Measurements from ENCODE around the gene PRR14L.

The PRR14L gene

DNA sequence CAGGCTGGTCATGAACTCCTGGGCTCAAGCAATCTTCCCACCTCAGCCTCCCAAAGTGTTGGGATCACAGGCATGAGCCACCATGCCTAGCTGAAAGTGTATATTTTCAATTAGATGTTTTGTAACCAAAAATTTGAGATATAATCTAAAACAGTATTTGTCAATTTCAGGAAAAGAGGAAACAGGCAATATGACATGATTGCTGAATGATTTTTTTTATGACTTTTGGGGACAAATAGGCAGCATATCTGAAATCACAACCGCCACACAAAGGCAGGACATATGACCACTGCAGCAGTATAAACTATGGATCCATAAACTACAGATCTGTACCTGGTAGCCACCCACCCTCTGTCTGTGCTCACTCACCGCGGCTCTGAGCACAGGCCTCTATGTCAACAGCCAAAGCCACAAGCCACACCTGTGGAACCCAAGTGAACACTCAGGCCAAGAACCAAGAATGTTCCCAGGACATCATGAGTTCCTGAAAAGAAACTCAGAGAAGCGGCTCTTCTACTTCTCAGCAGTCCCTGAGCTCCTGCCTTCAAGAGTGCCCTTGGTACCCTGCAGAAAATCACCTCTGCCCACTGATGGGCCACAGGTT, 110.4 kb downstream of the PRR14L start:
- DNase-seq (ENCODE audit: low read depth) = no peak

DNA sequence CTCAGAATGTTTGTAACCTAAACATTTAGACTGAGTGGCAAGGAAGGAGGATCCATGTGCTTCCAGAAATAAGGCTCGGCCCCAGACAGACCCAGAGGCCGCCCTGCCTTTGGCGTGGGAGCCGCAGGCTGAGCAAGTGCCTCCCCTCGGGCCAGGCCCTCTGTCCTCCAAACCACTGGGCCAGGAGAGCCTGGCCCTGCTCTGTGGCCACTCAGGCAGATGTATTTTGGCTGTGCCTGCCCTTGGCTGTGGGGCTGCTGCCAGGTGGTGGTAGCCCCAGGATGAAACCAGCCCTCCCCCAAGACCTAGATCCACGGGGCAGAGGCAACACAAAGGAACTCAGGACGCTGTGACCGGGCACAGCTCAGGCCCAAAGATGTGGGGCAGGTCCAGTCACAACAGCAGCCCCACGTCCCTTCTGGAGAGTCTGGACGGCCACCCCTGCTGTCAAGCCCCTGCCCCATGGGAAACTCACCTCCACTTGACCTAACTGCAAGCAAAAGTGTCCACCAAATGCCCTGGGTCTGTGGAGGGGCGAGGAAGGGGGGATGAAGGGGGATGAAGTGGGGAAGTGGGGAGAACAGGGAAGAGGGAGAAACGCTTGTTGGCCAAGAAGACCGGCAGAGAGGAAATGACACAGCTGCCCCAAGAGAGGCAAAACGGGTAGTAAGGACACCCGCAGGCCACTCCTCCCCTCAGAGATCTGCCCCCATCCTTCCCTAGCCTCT, 111.9 kb downstream of the PRR14L start:
- no peak for DNase-seq (ENCODE audit: low read depth)

DNA sequence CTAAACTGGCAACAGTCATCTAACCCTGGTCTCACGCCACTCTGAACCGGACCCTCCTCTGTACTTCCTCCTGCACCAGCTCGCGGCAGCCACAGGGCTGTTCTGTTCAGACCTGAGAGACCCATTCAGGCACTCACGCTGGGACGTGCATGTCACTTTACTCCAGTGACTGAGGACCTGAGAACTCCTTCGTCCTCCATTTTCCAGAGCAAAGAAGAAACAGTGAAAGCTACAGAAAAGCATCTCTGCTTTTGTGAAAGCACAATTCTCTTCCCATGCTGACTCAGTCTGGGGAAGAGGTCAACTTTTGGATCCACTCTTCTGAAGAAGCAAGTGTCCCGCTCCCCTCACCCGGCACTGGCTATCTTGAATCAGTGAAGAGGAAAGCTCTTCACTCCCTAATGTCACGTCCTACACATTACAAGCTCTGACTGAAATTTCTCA, 112.5 kb downstream of the PRR14L start:
- DNase-seq (ENCODE audit: low read depth) = no peak

DNA sequence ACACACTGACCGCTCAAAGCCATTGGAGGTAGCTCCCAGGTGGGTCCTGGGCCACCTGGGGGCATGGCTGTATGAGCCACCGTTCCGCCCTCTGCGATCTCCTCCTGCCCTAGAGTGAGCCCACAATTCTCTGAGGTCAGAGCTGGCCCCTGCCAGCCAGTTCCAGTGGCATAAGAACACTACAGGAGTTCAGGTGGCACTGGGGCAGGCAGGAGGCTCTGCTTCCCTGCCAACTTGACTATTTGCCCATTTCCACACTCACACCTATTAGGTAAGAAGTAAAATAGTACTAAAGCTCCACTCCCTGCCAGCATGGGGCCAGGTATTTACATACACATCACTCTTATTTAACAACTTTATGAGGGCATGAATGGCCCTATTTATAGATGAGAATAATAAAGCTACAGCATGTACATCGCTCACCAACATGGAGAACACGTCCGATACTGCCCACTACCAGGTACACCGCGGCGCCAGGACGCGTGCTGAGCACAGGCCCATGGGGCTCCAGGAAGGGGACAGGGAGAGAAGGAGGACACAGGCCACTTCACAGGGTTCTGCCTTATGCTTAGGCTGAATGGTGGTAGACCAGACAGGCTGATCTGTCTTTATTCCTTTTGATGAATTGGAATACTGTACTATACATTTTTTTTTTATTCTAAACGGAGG, 114.2 kb downstream of the PRR14L start:
- no peak for DNase-seq (ENCODE audit: low read depth)

DNA sequence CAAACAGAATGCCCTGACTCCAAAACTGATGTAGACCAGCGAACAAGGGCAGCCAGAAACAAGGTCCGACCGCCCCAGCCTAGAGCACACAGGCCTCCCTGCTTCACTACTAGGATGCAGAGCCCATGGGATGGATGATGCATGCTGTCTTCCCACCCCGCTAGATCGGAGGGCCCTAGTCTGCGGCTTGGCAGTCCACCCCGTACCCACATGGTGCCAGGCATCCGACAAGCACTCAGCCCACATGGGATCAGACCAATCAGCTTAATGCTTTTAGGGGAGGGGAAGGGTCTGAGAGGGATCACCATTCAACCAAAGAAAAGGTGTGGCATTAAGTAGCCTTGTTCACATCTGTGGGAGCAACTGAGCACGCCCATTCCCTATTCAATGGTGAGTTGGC, 118.5 kb downstream of the PRR14L start:
- no peak for DNase-seq (ENCODE audit: low read depth)

Measured in stimulated activated CD8-positive, alpha-beta memory T cell treated with anti-CD3 and anti-CD28 coated beads, Interleukin-4, amount 100 ng/mL, for 24 hours (primary cell).